ENCODE measurements around the gene GATA5.

The GATA5 gene

GRCh38 chr20:62436692-62437091 lies 39.1 kb downstream of the GATA5 start:
- Histone ChIP-seq H3K4me3 (replicated peaks; ENCODE audit: insufficient read depth, low read length) (no peak overlapping the region), H3K27ac (replicated peaks) (no peak overlapping the region), H3K27me3 (ENCODE audit: insufficient read depth, poor library complexity, severe bottlenecking) (peaks cover 9% of the 10 kb centered on the region)
- TF ChIP-seq SPI1 (IDR thresholded peaks at IDR 0.05; ENCODE audit: borderline replicate concordance, low read depth) (no peak), POLR2AphosphoS5 (IDR thresholded peaks at IDR 0.05; ENCODE audit: low read depth) (no peak), GABPA (IDR thresholded peaks at IDR 0.05; ENCODE audit: low read depth) (no peak), CTCF (IDR thresholded peaks at IDR 0.05; ENCODE audit: insufficient read depth, low read length) (no peak), REST (IDR thresholded peaks at IDR 0.05; ENCODE audit: insufficient replicate concordance, low read depth) (no peak)
- no peak for DNase-seq (ENCODE audit: low read depth in 1 of 2, low spot score in 1 of 2)

- H3K27me3 ChIP-seq (ENCODE audit: insufficient read depth, poor library complexity, severe bottlenecking), result peaks cover 9% of the 10 kb centered on the region
- H3K4me3 ChIP-seq (replicated peaks; ENCODE audit: insufficient read depth, low read length), result no peak overlapping the region
- TF ChIP-seq CTCF (IDR thresholded peaks at IDR 0.05; ENCODE audit: insufficient read depth, low read length), result no peak
- TF ChIP-seq REST (IDR thresholded peaks at IDR 0.05; ENCODE audit: insufficient replicate concordance, low read depth), result no peak
- no peak for TF ChIP-seq SPI1 (IDR thresholded peaks at IDR 0.05; ENCODE audit: borderline replicate concordance, low read depth)
- no peak for TF ChIP-seq GABPA (IDR thresholded peaks at IDR 0.05; ENCODE audit: low read depth)
- TF ChIP-seq POLR2AphosphoS5 (IDR thresholded peaks at IDR 0.05; ENCODE audit: low read depth), result no peak
- no peak for DNase-seq (ENCODE audit: low read depth in 1 of 2, low spot score in 1 of 2)
- H3K27ac ChIP-seq (replicated peaks), result no peak overlapping the region
These were observed 41.9 kb downstream of the GATA5 start for GRCh38 chr20:62433658-62434497.

- TF ChIP-seq CTCF (IDR thresholded peaks at IDR 0.05; ENCODE audit: insufficient read depth, low read length), result no peak
- no peak for TF ChIP-seq SPI1 (IDR thresholded peaks at IDR 0.05; ENCODE audit: borderline replicate concordance, low read depth)
- TF ChIP-seq POLR2AphosphoS5 (IDR thresholded peaks at IDR 0.05; ENCODE audit: low read depth), result no peak
- no peak for TF ChIP-seq REST (IDR thresholded peaks at IDR 0.05; ENCODE audit: insufficient replicate concordance, low read depth)
- TF ChIP-seq GABPA (IDR thresholded peaks at IDR 0.05; ENCODE audit: low read depth), result no peak
- no peak overlapping the region for H3K4me3 ChIP-seq (replicated peaks; ENCODE audit: insufficient read depth, low read length)
- no peak for DNase-seq (ENCODE audit: low read depth in 1 of 2, low spot score in 1 of 2)
- H3K27ac ChIP-seq (replicated peaks), result no peak overlapping the region
- H3K27me3 ChIP-seq (ENCODE audit: insufficient read depth, poor library complexity, severe bottlenecking), result peaks cover 9% of the 10 kb centered on the region
These were observed 44.8 kb downstream of the GATA5 start for GRCh38 chr20:62430866-62431447.
